Nephron (organoid): ENCODE measurements around the gene APOL6.

Experiments used
- H3K27ac Mint-ChIP-seq, 3 experiments: 2 replicates each; pipeline ENCODE4 v1.8.0; 2020; ENCODE audit warnings: mixed read lengths in 3 of 3, mild to moderate bottlenecking in 2 of 3, moderate library complexity in 1 of 3
- H3K27me3 Mint-ChIP-seq: 2 replicates; pipeline ENCODE4 v1.8.0; 2021; ENCODE audit warnings: low read depth, mild to moderate bottlenecking, moderate library complexity, mixed read lengths
- H3K36me3 Mint-ChIP-seq: 2 replicates; pipeline ENCODE4 v1.8.0; 2020; ENCODE audit warnings: low read depth, mixed read lengths
- H3K4me1 Mint-ChIP-seq: 2 replicates; pipeline ENCODE4 v1.8.0; 2020; ENCODE audit warnings: mixed read lengths
- H3K4me3 Mint-ChIP-seq, 3 experiments: 2 replicates each; pipeline ENCODE4 v1.8.0; 2020; ENCODE audit warnings: mild to moderate bottlenecking in 3 of 3, mixed read lengths in 3 of 3, moderate library complexity in 2 of 3
- H3K9me3 Mint-ChIP-seq: 2 replicates; pipeline ENCODE4 v1.8.0; 2020; ENCODE audit warnings: mixed read lengths
- CTCF ChIP-seq, 3 experiments: fragments of 200-600 bp; sonication (generic); IDR thresholded peaks; one replicate each; pipeline ENCODE4 v1.5.0; 2021; ENCODE audit warnings: antibody characterized with exemption in 3 of 3; ENCODE audit not compliant: unreplicated experiment in 3 of 3

APOL6 gene

GRCh38 chr22:35717572-35717971 lies 69.3 kb downstream of the APOL6 start, which contains the start of gene APOL5:
Gene APOL5, plus strand, starts transcription at chr22:35717872. Its CDS starts 0 bp downstream, at chr22:35717872.
- H3K27me3 Mint-ChIP-seq = peaks cover 10% of the 10 kb centered on the region
- H3K27ac Mint-ChIP-seq = no peak within 1 kb of the TSS
- peaks cover 7% of the 10 kb centered on the region for H3K4me1 Mint-ChIP-seq
- TF ChIP-seq CTCF (IDR thresholded peaks at IDR 0.05; ENCODE audit: unreplicated experiment in 3 of 3) = no peak
- no peak within 1 kb of the TSS for H3K4me3 Mint-ChIP-seq
- no peaks in the 10 kb centered on the region for H3K36me3 Mint-ChIP-seq
- peaks cover 17% of the 10 kb centered on the region for H3K9me3 Mint-ChIP-seq
